Epidermal melanocyte (primary cell): Measurements from ENCODE around the gene ECI1.
"Not testable (repeated sequence)": the region's sequence is repeated elsewhere in the genome, so short reads cannot be mapped to it uniquely, and the experiment has no call there.

Experiments used
- DNase-seq: peaks from one replicate; pipeline ENCODE4 v3.0.0; 2011; ENCODE audit warnings: low spot score; ENCODE audit not compliant: insufficient read length

ECI1 gene

GRCh38 chr16:2211923-2212347 lies 39.5 kb downstream of the ECI1 start:
- DNase-seq = no peak

- DNase-seq = no peak
Measured at GRCh38 chr16:2210386-2211365, 40.7 kb downstream of the ECI1 start, which contains the start of gene BRICD5. Gene BRICD5, minus strand, starts transcription at chr16:2210863. Its CDS starts 30 bp downstream, at chr16:2210833.

DNA sequence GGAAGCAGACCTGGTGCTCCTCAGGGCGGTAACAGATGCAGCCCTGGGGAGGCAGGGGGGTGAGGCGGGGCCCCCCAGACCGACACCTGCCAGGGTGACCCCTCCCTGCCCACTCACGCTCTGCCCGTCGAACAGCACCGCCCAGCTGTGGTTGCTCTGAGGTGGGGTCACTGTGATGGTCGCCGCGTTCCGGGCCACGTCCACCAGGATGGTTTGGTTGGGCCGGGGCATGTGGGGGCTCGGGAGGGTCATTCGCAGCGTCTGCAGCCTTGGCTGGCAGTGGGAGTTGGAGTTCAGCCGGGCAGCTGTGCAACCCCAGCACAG lies 41.4 kb downstream of the ECI1 start:
- no peak for DNase-seq

DNA sequence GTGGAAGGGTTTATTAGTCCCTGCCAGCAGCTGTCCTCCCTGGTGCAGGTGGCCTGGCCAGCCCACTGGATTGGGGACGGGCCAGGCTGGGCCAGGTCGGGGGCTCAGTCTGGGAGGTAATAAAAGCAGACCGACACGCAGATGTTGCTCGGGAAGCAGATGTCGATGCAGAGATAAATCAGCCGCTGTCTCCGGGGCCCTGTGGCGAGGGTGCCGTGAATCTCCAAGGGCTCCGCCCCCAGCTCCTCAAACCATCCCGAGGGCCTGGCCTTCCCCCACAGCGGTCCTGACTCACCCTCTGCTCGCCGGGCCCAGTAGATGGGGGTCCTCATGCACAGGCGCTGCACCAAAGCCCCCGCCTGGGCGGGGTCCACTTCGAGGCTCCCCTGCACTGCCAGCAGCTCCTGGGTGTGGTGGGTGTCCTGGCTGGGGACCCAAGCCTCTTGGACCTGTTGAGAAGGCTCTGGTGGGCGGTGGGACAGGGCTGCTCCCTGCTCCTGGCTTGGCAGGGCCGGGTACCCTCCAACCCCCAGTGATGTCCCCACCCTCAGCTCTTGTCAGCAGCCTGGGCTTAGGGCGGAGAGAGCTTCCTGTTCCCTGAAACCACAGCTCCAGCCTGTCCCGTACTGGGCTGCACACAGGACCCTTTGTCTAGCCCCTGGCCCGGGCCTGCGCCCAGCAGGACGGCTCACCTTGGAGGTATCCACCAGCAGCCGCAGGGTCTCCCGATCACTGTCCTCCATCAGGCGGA lies 42.0 kb downstream of the ECI1 start:
- no peak for DNase-seq

DNA sequence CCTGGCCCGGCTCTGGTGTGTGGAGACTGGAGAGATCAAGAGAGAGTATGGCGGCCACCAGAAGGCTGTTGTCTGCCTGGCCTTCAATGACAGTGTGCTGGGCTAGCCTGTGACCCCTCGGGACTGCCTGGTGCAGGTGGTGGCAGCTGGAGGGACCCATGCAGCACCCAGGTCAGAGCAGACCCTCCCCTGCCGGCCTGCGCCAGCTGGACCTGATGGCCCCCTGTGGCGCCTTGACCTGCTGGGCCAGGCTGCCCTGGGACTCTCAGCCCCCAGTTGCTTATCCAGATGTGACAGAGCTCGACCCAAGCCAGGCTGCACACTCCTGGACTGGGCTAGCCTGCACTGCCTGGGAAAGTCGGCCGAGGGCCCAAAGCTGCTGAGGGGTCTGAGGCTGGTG lies 42.6 kb downstream of the ECI1 start:
- no peak for DNase-seq

- DNase-seq = no peak
Measured at GRCh38 chr16:2208308-2208707, 43.1 kb downstream of the ECI1 start.

DNA sequence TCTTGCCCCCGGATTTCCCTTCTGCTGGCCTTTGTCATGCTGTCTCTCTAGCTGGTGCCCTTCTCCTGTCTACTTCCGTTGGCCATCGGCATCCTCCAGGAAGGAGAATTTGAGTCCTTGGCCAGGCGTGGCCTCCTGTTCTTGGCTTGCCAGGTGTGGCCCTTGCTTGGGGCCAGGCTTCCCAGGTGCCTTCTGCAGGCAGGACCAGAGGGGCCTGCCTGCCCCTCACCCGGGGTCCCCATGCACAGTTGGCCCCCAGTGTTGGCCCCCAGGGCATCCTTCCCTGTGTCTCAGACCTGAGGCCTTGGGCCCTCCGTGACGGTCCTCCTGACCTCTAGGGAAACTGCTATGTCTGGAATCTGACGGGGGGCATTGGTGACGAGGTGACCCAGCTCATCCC lies 43.5 kb downstream of the ECI1 start:
- DNase-seq = no peak

DNA sequence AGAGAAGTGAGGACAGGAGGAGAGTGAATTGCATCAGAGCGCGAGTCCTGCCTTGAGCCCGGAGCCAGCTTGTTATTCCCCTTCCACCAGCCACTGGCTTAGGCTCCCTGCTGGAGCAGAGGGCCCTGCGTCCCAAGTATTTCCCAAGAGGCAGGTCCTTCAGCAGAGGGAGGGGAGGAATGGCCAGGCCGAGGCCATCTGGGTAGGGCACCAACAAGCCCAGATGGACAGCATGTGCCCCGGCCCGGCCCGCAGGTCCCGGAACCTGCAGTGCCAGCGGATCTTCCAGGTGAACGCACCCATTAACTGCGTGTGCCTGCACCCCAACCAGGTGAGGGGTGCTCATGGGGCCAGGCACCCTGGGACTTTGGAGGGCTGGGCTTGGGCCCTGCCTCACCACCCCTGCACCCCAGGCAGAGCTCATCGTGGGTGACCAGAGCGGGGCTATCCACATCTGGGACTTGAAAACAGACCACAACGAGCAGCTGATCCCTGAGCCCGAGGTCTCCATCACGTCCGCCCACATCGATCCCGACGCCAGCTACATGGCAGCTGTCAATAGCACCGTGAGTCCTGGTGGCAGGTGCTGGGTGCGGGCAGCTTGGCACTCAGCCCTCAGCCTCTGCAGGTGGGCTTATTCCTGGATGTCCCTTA lies 44.5 kb downstream of the ECI1 start:
- DNase-seq = no peak

DNA sequence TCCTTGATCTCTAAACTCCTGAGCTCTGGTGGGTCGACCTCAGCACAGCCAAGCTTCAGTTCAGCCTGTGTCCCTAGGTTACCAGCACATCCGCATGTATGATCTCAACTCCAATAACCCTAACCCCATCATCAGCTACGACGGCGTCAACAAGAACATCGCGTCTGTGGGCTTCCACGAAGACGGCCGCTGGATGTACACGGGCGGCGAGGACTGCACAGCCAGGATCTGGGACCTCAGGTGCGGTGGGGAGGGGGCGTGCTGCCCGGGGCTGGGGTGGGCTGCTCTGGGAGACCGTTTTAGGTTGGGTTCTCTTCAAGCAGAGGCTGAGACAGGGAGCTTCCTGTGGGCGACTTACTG lies 45.0 kb downstream of the ECI1 start:
- DNase-seq = no peak

GRCh38 chr16:2205967-2206313 lies 45.4 kb downstream of the ECI1 start:
- no peak for DNase-seq

DNA sequence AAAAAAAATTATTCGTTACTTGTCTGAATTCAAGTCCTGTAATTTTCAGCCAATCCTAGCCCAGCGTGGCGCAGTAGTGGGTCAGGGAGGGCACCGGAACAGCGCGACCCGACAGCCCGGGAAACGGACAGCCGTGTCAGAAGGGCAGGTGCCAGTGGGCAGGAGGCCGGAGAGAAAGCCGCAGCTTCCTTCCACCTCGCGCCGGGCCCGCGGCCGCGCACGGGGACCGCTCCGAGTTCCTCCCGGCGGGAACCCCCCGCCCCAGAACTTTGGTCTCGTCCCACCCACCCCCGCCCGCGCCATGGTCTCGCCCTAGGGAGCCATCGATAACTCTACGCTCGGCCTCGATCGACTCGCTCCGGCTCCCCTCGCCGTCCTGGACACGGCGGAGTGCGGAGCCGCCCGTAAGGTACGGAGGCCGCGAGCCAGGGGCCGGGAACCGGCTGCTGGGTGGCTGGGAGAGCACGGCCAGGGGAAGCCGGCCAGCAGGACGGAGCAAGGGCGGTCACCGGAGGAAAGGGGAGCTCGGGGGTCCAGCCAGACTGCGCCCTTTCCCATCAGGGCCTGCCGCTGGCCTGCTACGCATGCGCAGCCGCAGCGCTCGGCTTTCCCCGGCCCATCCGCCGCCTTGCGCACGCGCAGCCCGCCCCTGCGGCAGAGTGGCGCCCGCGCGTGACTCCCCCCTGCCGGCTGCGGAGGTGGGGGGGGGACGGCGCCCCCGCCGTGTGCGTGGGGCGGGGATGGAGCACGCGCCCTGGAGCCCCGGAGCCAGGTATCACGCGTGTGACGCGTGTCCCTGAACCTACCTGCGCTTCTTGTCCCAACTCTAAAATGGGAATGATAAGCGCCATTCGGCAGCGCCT lies 46.1 kb downstream of the ECI1 start, which contains the start of gene MLST8:
MLST8 (plus strand) TSS at position 351 of the 863 bp plus-strand sequence. CDS start 632 bp downstream, outside the sequence.
- peak; percentile 99 for DNase-seq

DNA sequence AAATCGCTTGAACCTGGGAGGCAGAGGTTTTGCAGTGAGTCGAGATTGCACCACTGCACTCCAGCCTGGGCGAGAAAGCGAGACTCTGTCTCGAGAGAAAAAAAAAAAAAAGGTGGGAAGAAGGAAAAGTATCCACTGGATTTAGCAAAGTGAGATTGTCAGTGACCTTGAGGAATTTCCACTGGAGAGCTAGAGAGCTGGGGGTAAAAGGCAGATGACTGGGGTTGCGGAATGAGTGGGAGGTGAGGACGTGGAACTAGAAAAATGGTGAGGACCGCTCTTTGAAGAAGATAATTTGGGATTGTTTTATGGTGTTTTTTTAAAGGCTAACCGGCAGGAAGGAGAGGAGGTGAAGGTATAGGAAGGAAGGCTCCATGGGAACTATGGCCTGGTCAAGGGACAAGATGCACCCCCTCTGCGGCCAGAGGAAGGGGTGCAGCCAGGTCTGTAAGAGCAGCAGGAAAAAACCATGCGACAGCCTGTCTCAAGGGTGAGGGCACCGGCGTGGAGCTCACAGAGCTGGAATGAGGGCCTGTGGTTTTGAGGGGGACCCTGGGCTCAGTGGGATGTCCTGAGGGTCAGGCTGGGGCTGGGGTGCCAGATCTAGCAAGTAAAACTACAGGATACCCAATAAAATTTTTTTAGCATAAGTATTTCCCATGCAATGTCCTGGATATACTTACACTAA lies 46.8 kb downstream of the ECI1 start:
- DNase-seq = no peak

DNA sequence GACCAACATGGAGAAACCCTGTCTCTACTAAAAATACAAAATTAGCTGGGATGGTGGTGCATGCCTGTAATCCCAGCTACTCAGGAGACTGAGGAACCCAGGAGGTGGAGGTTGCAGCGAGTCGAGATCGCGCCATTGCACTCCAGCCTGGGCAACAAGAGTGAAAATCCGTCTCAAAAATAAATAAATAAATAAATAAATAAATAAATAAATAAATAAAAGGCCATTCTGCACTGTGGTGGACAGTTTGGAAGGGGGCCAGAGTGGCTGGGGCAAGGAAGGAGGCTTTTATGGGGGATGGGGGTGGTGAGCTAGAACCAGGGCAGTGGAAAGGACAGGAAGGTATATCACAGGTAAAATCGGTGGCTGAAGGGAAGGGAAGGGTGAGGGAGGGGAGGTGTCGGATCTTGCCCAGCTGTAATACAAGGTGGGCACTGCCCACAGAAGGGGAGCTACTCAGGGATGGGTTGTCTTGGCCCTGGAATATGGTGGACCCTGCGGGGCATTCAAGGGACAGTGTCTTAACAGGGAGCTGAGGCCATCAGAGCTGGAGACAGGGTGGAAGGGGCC lies 48.2 kb downstream of the ECI1 start:
- DNase-seq = not testable (repeated sequence)

DNA sequence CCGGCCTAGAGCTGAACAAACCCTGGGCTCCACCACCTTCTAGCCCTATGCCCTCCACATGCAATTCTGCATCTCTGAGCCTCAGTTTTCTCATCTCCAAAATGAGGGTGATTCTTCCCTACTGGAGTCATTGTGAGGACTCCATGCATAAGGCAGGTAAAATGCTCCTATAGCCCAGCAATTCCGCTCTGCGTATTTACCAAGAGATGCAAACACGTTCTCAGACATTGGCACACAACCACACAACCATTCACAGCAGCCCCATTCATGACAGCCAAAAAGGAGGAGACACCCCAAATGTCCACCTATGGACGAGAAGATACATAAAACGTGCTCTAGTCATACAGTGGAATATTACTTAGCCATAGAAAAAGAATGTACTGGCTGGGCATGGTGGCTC lies 51.1 kb downstream of the ECI1 start:
- DNase-seq = no peak

- DNase-seq = no peak
Measured at GRCh38 chr16:2199621-2200139, 51.7 kb downstream of the ECI1 start.

DNA sequence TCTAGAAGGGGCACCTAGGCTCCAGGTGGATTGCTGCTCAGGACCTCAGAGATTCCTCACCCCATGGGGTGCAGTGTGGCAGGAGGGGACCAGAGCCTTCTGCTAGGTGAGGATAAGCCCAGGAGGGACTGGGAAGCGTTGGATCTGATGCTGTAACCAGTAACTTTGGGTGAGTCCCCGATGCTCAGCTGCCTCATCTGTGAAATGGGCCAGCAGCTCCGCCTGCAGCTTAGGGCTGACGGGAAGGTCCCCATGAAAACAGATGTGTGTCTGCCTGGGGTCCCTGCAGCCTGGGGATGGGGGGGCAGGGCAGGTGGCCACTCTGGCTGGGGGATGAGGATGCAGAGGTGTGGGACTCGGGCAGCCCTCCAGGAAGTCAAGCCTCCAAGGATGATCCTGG lies 52.3 kb downstream of the ECI1 start:
- DNase-seq = no peak

DNA sequence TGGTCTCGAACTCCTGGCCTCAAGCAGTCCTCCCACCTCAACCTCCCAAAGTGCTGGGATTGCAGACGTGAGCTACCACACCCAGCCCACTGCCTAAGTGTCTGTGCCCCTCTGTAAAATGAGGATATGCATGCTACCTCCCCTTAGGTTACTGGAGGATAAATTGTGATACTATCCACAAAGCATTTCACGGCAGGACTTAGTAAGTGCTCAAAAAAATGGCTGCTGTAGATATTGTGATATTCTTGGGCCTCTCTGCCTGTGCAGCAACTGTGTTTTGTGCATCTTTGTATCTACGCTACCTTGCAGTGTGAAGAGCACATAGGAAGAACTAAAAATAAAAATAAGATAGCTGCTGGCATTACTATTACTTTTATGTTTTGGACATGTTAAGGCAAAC lies 53.1 kb downstream of the ECI1 start:
- no peak for DNase-seq

DNA sequence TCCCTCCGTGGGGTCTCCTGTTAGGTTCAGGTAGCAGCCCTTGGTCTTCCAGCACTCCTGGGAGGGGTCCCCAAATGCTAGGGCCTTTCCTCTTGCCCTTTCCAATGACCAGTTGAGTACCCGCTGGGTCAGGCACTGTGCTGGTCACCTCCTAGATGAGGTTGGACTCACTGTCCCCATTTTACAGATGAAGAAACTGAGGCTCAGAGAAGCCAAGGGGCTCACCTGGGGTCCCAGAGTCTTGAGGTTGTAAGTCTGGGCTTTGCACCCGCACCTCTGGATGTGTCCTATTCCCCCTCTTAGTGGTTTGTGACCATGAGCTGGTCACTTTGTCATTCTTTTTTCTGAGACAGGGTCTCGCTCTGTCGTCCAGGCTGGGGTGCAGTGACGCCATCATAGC lies 53.6 kb downstream of the ECI1 start:
- no peak for DNase-seq

- no peak for DNase-seq
Measured at GRCh38 chr16:2196981-2197511, 54.3 kb downstream of the ECI1 start.
